WTC11 (cell line): ENCODE results near the gene RAI1. TPM values are rescaled to one million over a fixed set of nuclear protein-coding genes. Genes with fewer than 3 reads are reported as not detected.

ENCODE experiments used
- ATAC-seq: fragments of 200-7000 bp; cut with Tn5 transposase; 2 replicates; pipeline ENCODE4 v1.10.0; 2021; ENCODE audit warnings: mild to moderate bottlenecking, moderate library complexity
- CTCF ChIA-PET: fragments of 300-600 bp; sonication (Branson Sonifier 250); formaldehyde crosslinking; loops from one replicate; lab custom pipeline; 2021; ENCODE audit warnings: antibody characterized with exemption; lab: Charles Lee
- POLR2A ChIA-PET: fragments of 350-600 bp; sonication (Branson Sonifier 250); formaldehyde crosslinking; loops from one replicate; lab custom pipeline; 2021; ENCODE audit warnings: antibody characterized with exemption; lab: Charles Lee
- DNase-seq: peaks from one replicate; pipeline ENCODE4 v3.0.0; 2021; ENCODE audit warnings: low spot score
- H3K27ac Mint-ChIP-seq: 2 replicates; pipeline ENCODE4 v1.8.0; 2021; ENCODE audit warnings: mixed read lengths
- H3K27me3 Mint-ChIP-seq: 2 replicates; pipeline ENCODE4 v1.8.0; 2021; ENCODE audit warnings: low read depth, mild to moderate bottlenecking, moderate library complexity, mixed read lengths
- H3K36me3 Mint-ChIP-seq: 2 replicates; pipeline ENCODE4 v1.8.0; 2021; ENCODE audit warnings: mixed read lengths
- H3K4me1 Mint-ChIP-seq: 2 replicates; pipeline ENCODE4 v1.8.0; 2022; ENCODE audit warnings: mixed read lengths
- H3K4me3 Mint-ChIP-seq: 2 replicates; pipeline ENCODE4 v1.8.0; 2021; ENCODE audit warnings: mild to moderate bottlenecking, moderate library complexity, mixed read lengths
- H3K9me3 Mint-ChIP-seq: 2 replicates; pipeline ENCODE4 v1.8.0; 2021; ENCODE audit warnings: mixed read lengths
- ATF6 ChIP-seq: sonication (generic); formaldehyde crosslinking; IDR thresholded peaks from 2 replicates; pipeline ENCODE4 v1.8.1; 2023; ENCODE audit warnings: mild to moderate bottlenecking, missing genetic modification reagents
- CREM ChIP-seq: sonication (generic); formaldehyde crosslinking; IDR thresholded peaks from 2 replicates; pipeline ENCODE4 v1.8.1; 2022; ENCODE audit warnings: mild to moderate bottlenecking, missing genetic modification reagents, moderate library complexity
- FOXK1 ChIP-seq: sonication (generic); formaldehyde crosslinking; IDR thresholded peaks from 2 replicates; pipeline ENCODE4 v1.8.0; 2022; ENCODE audit warnings: mild to moderate bottlenecking, moderate library complexity, missing genetic modification reagents
- HMGXB4 ChIP-seq: sonication (generic); formaldehyde crosslinking; IDR thresholded peaks from 2 replicates; pipeline ENCODE4 v1.8.1; 2023; ENCODE audit warnings: mild to moderate bottlenecking, moderate library complexity, missing genetic modification reagents
- IRF2 ChIP-seq: sonication (generic); formaldehyde crosslinking; IDR thresholded peaks from 2 replicates; pipeline ENCODE4 v1.8.0; 2022; ENCODE audit warnings: low read depth, missing genetic modification reagents, borderline replicate concordance
- JUN ChIP-seq: sonication (generic); formaldehyde crosslinking; IDR thresholded peaks from 2 replicates; pipeline ENCODE4 v1.8.0; 2023; ENCODE audit warnings: mild to moderate bottlenecking, missing genetic modification reagents
- MAX ChIP-seq: sonication (generic); formaldehyde crosslinking; IDR thresholded peaks from 2 replicates; pipeline ENCODE4 v1.8.0; 2022; ENCODE audit warnings: mild to moderate bottlenecking, missing genetic modification reagents
- MYBL2 ChIP-seq: sonication (generic); formaldehyde crosslinking; IDR thresholded peaks from 2 replicates; pipeline ENCODE4 v1.8.1; 2023; ENCODE audit warnings: mild to moderate bottlenecking, moderate library complexity, missing genetic modification reagents
- NR1H2 ChIP-seq: sonication (generic); formaldehyde crosslinking; IDR thresholded peaks from 2 replicates; pipeline ENCODE4 v1.9.0; 2021; ENCODE audit warnings: mild to moderate bottlenecking, moderate library complexity, missing genetic modification reagents
- NR3C1 ChIP-seq: sonication (generic); formaldehyde crosslinking; conservative IDR thresholded peaks from 2 replicates; pipeline ENCODE4 v1.8.1; 2023; ENCODE audit warnings: low read depth, mild to moderate bottlenecking, missing genetic modification reagents
- SMAD4 ChIP-seq: sonication (generic); formaldehyde crosslinking; IDR thresholded peaks from 2 replicates; pipeline ENCODE4 v1.8.0; 2022; ENCODE audit warnings: mild to moderate bottlenecking, missing genetic modification reagents
- SP1 ChIP-seq: sonication (generic); formaldehyde crosslinking; conservative IDR thresholded peaks from 2 replicates; pipeline ENCODE4 v1.8.1; 2022; ENCODE audit warnings: missing genetic modification reagents
- TEAD1 ChIP-seq: sonication (generic); formaldehyde crosslinking; IDR thresholded peaks from 2 replicates; pipeline ENCODE4 v1.8.0; 2022; ENCODE audit warnings: mild to moderate bottlenecking, missing genetic modification reagents
- USF1 ChIP-seq: sonication (generic); formaldehyde crosslinking; IDR thresholded peaks from 2 replicates; pipeline ENCODE4 v1.8.0; 2022; ENCODE audit warnings: mild to moderate bottlenecking, missing genetic modification reagents
- ZMAT4 ChIP-seq: fragments of 250-450 bp; sonication (Bioruptor Pico); IDR thresholded peaks from 2 replicates; pipeline ENCODE4 v1.9.0; 2021; ENCODE audit warnings: mild to moderate bottlenecking
- ZNF281 ChIP-seq: sonication (generic); formaldehyde crosslinking; IDR thresholded peaks from 2 replicates; pipeline ENCODE4 v1.8.0; 2023; ENCODE audit warnings: mild to moderate bottlenecking, missing genetic modification reagents
- ZNF416 ChIP-seq: fragments of 250-450 bp; sonication (Bioruptor Pico); IDR thresholded peaks from 2 replicates; pipeline ENCODE4 v1.9.0; 2021; ENCODE audit warnings: mild to moderate bottlenecking, inconsistent platforms
- ZNF532 ChIP-seq: fragments of 250-450 bp; sonication (Bioruptor Pico); IDR thresholded peaks from 2 replicates; pipeline ENCODE4 v1.9.0; 2021; ENCODE audit warnings: mild to moderate bottlenecking, borderline replicate concordance
- total RNA-seq: library from RNA; stranded (reverse); gene quantifications from 3 replicates; pipeline ENCODE4 v1.2.3, GENCODE V29; 2021

Gene RAI1
- total RNA-seq, 1 experiment from 2014 or later = 12.7 TPM

- TF ChIP-seq NR1H2 = peak; percentile 81
- TF ChIP-seq FOXK1 (CRISPR knock-in tag) = 0 out of 2 replicates have a peak, but pooled peaks have one; percentile 14
- peak; percentile 85 for TF ChIP-seq SP1 (CRISPR knock-in tag)
- TF ChIP-seq MYBL2 (CRISPR knock-in tag) = no peak
- TF ChIP-seq SMAD4 = no peak
- TF ChIP-seq, all 79 proteins: peak for 3
- Mint-ChIP-seq H3K4me3 (peak overlapping the region; percentile 52), H3K9me3 (no peaks in the 10 kb centered on the region), H3K36me3 (peaks cover 7% of the 10 kb centered on the region), H3K27ac (peak overlapping the region; percentile 99), H3K4me1 (peaks cover 77% of the 10 kb centered on the region), H3K27me3 (no peaks in the 10 kb centered on the region)
- ChIA-PET CTCF (interaction anchor here (0.5 to 1.7 kb wide), 12 partner anchors 11 to 256 kb away, joined by 3 to 8 read pairs (median 3); partner anchors contain the start of gene SREBF1), POLR2A (interaction anchor here (0.9 to 9.4 kb wide), 5 partner anchors 11 to 37 kb away, joined by 3 to 137 read pairs (median 5); partner anchors contain the start of gene SREBF1)
- peak; percentile 96 for DNase-seq
- ATAC-seq = peak; percentile 87
These were observed 142.3 kb downstream of the RAI1 start for GRCh38 chr17:17823433-17824118.

GRCh38 chr17:17824119-17824782 is 143.0 kb downstream of the RAI1 start:
- TF ChIP-seq ZNF281 (CRISPR knock-in tag) (peak; percentile 76), HMGXB4 (CRISPR knock-in tag) (no peak), TEAD1 (CRISPR knock-in tag) (peak; percentile 44; the same call in 1 of the 2 replicates), CREM (CRISPR knock-in tag) (no peak), NR3C1 (CRISPR knock-in tag) (no peak), ZNF416 (CRISPR knock-in tag) (peak; percentile 46; the same call in 1 of the 2 replicates), NR1H2 (0 out of 2 replicates have a peak, but pooled peaks have one; percentile 60), MAX (CRISPR knock-in tag) (peak; percentile 62; the same call in 1 of the 2 replicates), USF1 (CRISPR knock-in tag) (0 out of 2 replicates have a peak, but pooled peaks have one; percentile 13), JUN (CRISPR knock-in tag) (no peak), ZNF532 (CRISPR knock-in tag) (0 out of 2 replicates have a peak, but pooled peaks have one; percentile 54), ZMAT4 (CRISPR knock-in tag) (no peak), IRF2 (no peak), ATF6 (no peak)
- Mint-ChIP-seq H3K9me3 (no peaks in the 10 kb centered on the region), H3K36me3 (peaks cover under 1% of the 10 kb centered on the region), H3K27ac (peak overlapping the region; percentile 99), H3K4me1 (peaks cover 72% of the 10 kb centered on the region), H3K4me3 (peak overlapping the region; percentile 52), H3K27me3 (no peaks in the 10 kb centered on the region)
- ATAC-seq = peak; percentile 11
- ChIA-PET CTCF (interaction anchor here (0.5 to 1.7 kb wide), 9 partner anchors 12 to 158 kb away, joined by 3 to 8 read pairs (median 3); partner anchors contain the start of gene SREBF1), POLR2A (interaction anchor here (0.9 to 9.4 kb wide), 5 partner anchors 12 to 36 kb away, joined by 3 to 137 read pairs (median 5); partner anchors contain the start of gene SREBF1)
- no peak for DNase-seq
